ENCODE measurements around the gene POLA2.

GRCh38 chr11:65212226-65212801 lies 49.4 kb upstream of the POLA2 start:
- TF ChIP-seq, protein P1, sequence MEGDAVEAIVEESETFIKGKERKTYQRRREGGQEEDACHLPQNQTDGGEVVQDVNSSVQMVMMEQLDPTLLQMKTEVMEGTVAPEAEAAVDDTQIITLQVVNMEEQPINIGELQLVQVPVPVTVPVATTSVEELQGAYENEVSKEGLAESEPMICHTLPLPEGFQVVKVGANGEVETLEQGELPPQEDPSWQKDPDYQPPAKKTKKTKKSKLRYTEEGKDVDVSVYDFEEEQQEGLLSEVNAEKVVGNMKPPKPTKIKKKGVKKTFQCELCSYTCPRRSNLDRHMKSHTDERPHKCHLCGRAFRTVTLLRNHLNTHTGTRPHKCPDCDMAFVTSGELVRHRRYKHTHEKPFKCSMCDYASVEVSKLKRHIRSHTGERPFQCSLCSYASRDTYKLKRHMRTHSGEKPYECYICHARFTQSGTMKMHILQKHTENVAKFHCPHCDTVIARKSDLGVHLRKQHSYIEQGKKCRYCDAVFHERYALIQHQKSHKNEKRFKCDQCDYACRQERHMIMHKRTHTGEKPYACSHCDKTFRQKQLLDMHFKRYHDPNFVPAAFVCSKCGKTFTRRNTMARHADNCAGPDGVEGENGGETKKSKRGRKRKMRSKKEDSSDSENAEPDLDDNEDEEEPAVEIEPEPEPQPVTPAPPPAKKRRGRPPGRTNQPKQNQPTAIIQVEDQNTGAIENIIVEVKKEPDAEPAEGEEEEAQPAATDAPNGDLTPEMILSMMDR (IDR thresholded peaks at IDR 0.05; ENCODE audit: low read depth, low read length), result no peak
- peak; percentile 18 for TF ChIP-seq POLR2A (IDR thresholded peaks at IDR 0.05; ENCODE audit: extremely low read depth, insufficient read length)
- TF ChIP-seq, protein P2, sequence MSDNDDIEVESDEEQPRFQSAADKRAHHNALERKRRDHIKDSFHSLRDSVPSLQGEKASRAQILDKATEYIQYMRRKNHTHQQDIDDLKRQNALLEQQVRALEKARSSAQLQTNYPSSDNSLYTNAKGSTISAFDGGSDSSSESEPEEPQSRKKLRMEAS (IDR thresholded peaks at IDR 0.05; ENCODE audit: low read depth, low read length), result no peak
